ENCODE data around the gene ASB16. TPM values are rescaled to one million over a fixed set of nuclear protein-coding genes. Genes with fewer than 3 reads are reported as not detected.
"Not testable (repeated sequence)": the region's sequence is repeated elsewhere in the genome, so short reads cannot be mapped to it uniquely, and the experiment has no call there.

Gene ASB16
- total and polyA plus RNA-seq, 4 donors = 0.88 to 2.1 (median 1.4) TPM

- no peak overlapping the region for H3K27ac ChIP-seq (ENCODE audit: low read depth in 1 of 2, low read length in 2 of 2)
- intact Hi-C loops (cut with DNase I) = no loop called here
These were observed 23.8 kb upstream of the ASB16 start for GRCh38 chr17:44146375-44147346.

GRCh38 chr17:44147812-44148211 is 22.7 kb upstream of the ASB16 start:
- H3K9me3 ChIP-seq (ENCODE audit: control insufficient read depth, low read length) = no peaks in the 10 kb centered on the region
- ATAC-seq (ENCODE audit: low FRiP score) (no peak), DNase-seq (no peak)
- H3K36me3 ChIP-seq (ENCODE audit: control insufficient read depth in 1 of 2, insufficient read depth in 2 of 2, low read length in 1 of 2) = no peaks in the 10 kb centered on the region
- H3K4me3 ChIP-seq (ENCODE audit: low read length in 2 of 2) = no peak overlapping the region
- 61 to 71% methylated on average over 4 of the region's 4 CpGs for WGBS, 2 donors
- intact Hi-C loops (cut with DNase I) = no loop called here
- H3K27me3 ChIP-seq (ENCODE audit: control insufficient read depth in 1 of 2, insufficient read depth in 2 of 2, low read length in 1 of 2) = no peaks in the 10 kb centered on the region
- H3K27ac ChIP-seq (ENCODE audit: low read depth in 1 of 2, low read length in 2 of 2) = no peak overlapping the region
- no peaks in the 10 kb centered on the region for H3K4me1 ChIP-seq (ENCODE audit: control insufficient read depth in 1 of 2, insufficient read depth in 2 of 2, low read length in 2 of 2)

More at GRCh38 chr17:44146375-44147346, 23.8 kb upstream of the ASB16 start:
- 6 to 30% methylated on average over 2 of the region's 2 CpGs for WGBS, 2 donors
- no peak for ATAC-seq (ENCODE audit: low FRiP score)
- DNase-seq = no peak
- no peak overlapping the region for H3K4me3 ChIP-seq (ENCODE audit: low read length in 2 of 2)
- H3K36me3 ChIP-seq (ENCODE audit: control insufficient read depth in 1 of 2, insufficient read depth in 2 of 2, low read length in 1 of 2) = no peaks in the 10 kb centered on the region
- no peaks in the 10 kb centered on the region for H3K9me3 ChIP-seq (ENCODE audit: control insufficient read depth, low read length)
- no peaks in the 10 kb centered on the region for H3K27me3 ChIP-seq (ENCODE audit: control insufficient read depth in 1 of 2, insufficient read depth in 2 of 2, low read length in 1 of 2)
- H3K4me1 ChIP-seq (ENCODE audit: control insufficient read depth in 1 of 2, insufficient read depth in 2 of 2, low read length in 2 of 2) = no peaks in the 10 kb centered on the region

GRCh38 chr17:44149066-44149465 is 21.4 kb upstream of the ASB16 start:
- H3K27ac ChIP-seq (ENCODE audit: low read depth in 1 of 2, low read length in 2 of 2) = not testable (repeated sequence)

GRCh38 chr17:44149750-44150329 is 20.7 kb upstream of the ASB16 start:
- H3K27me3 ChIP-seq (ENCODE audit: control insufficient read depth in 1 of 2, insufficient read depth in 2 of 2, low read length in 1 of 2) = no peaks in the 10 kb centered on the region
- H3K9me3 ChIP-seq (ENCODE audit: control insufficient read depth, low read length) = no peaks in the 10 kb centered on the region
- intact Hi-C loops (cut with DNase I) = no loop called here
- DNase-seq (no peak), ATAC-seq (ENCODE audit: low FRiP score) (no peak)
- WGBS, 2 donors = 95 to 96% methylated on average over 4 of the region's 4 CpGs
- no peak overlapping the region for H3K4me3 ChIP-seq (ENCODE audit: low read length in 2 of 2)
- no peaks in the 10 kb centered on the region for H3K4me1 ChIP-seq (ENCODE audit: control insufficient read depth in 1 of 2, insufficient read depth in 2 of 2, low read length in 2 of 2)
- no peaks in the 10 kb centered on the region for H3K36me3 ChIP-seq (ENCODE audit: control insufficient read depth in 1 of 2, insufficient read depth in 2 of 2, low read length in 1 of 2)
- no peak overlapping the region for H3K27ac ChIP-seq (ENCODE audit: low read depth in 1 of 2, low read length in 2 of 2)

More at GRCh38 chr17:44149066-44149465, 21.4 kb upstream of the ASB16 start:
- H3K4me1 ChIP-seq (ENCODE audit: control insufficient read depth in 1 of 2, insufficient read depth in 2 of 2, low read length in 2 of 2); DNase-seq; intact Hi-C loops (cut with DNase I); H3K36me3 ChIP-seq (ENCODE audit: control insufficient read depth in 1 of 2, insufficient read depth in 2 of 2, low read length in 1 of 2); ATAC-seq (ENCODE audit: low FRiP score); H3K4me3 ChIP-seq (ENCODE audit: low read length in 2 of 2); H3K9me3 ChIP-seq (ENCODE audit: control insufficient read depth, low read length); H3K27me3 ChIP-seq (ENCODE audit: control insufficient read depth in 1 of 2, insufficient read depth in 2 of 2, low read length in 1 of 2): not testable (repeated sequence)
- WGBS, 2 donors = 96% methylated on average over 3 of the region's 3 CpGs

- WGBS, 2 donors = 95 to 99% methylated on average over 4 of the region's 4 CpGs
- no peak for ATAC-seq (ENCODE audit: low FRiP score)
- Histone ChIP-seq H3K27ac (ENCODE audit: low read depth in 1 of 2, low read length in 2 of 2) (no peak overlapping the region), H3K36me3 (ENCODE audit: control insufficient read depth in 1 of 2, insufficient read depth in 2 of 2, low read length in 1 of 2) (no peaks in the 10 kb centered on the region), H3K27me3 (ENCODE audit: control insufficient read depth in 1 of 2, insufficient read depth in 2 of 2, low read length in 1 of 2) (no peaks in the 10 kb centered on the region), H3K4me1 (ENCODE audit: control insufficient read depth in 1 of 2, insufficient read depth in 2 of 2, low read length in 2 of 2) (no peaks in the 10 kb centered on the region), H3K4me3 (ENCODE audit: low read length in 2 of 2) (no peak overlapping the region), H3K9me3 (ENCODE audit: control insufficient read depth, low read length) (no peaks in the 10 kb centered on the region)
- DNase-seq = no peak
- intact Hi-C loops (cut with DNase I) = no loop called here
These were observed 17.6 kb upstream of the ASB16 start for GRCh38 chr17:44152875-44153274.

- 72 to 89% methylated on average over 2 of the region's 2 CpGs for WGBS, 2 donors
- Histone ChIP-seq H3K4me1 (ENCODE audit: control insufficient read depth in 1 of 2, insufficient read depth in 2 of 2, low read length in 2 of 2) (no peaks in the 10 kb centered on the region), H3K27me3 (ENCODE audit: control insufficient read depth in 1 of 2, insufficient read depth in 2 of 2, low read length in 1 of 2) (no peaks in the 10 kb centered on the region), H3K36me3 (ENCODE audit: control insufficient read depth in 1 of 2, insufficient read depth in 2 of 2, low read length in 1 of 2) (no peaks in the 10 kb centered on the region), H3K4me3 (ENCODE audit: low read length in 2 of 2) (no peak overlapping the region), H3K9me3 (ENCODE audit: control insufficient read depth, low read length) (no peaks in the 10 kb centered on the region), H3K27ac (ENCODE audit: low read depth in 1 of 2, low read length in 2 of 2) (no peak overlapping the region)
- intact Hi-C loops (cut with DNase I) = no loop called here
- ATAC-seq (ENCODE audit: low FRiP score) (peak; percentile 22), DNase-seq (no peak)
These were observed 15.0 kb upstream of the ASB16 start for GRCh38 chr17:44155488-44155887.

GRCh38 chr17:44159519-44160210 is 10.8 kb upstream of the ASB16 start:
- Histone ChIP-seq H3K27me3 (ENCODE audit: control insufficient read depth in 1 of 2, insufficient read depth in 2 of 2, low read length in 1 of 2) (no peaks in the 10 kb centered on the region), H3K27ac (ENCODE audit: low read depth in 1 of 2, low read length in 2 of 2) (no peak overlapping the region)
- intact Hi-C loops (cut with DNase I) = no loop called here

GRCh38 chr17:44164476-44164875 is 6.0 kb upstream of the ASB16 start:
- DNase-seq = no peak
- no peaks in the 10 kb centered on the region for H3K4me1 ChIP-seq (ENCODE audit: control insufficient read depth in 1 of 2, insufficient read depth in 2 of 2, low read length in 2 of 2)
- no peak for ATAC-seq (ENCODE audit: low FRiP score)
- no peak overlapping the region for H3K4me3 ChIP-seq (ENCODE audit: low read length in 2 of 2)
- H3K27me3 ChIP-seq (ENCODE audit: control insufficient read depth in 1 of 2, insufficient read depth in 2 of 2, low read length in 1 of 2) = no peaks in the 10 kb centered on the region
- no peak overlapping the region for H3K27ac ChIP-seq (ENCODE audit: low read depth in 1 of 2, low read length in 2 of 2)
- H3K36me3 ChIP-seq (ENCODE audit: control insufficient read depth in 1 of 2, insufficient read depth in 2 of 2, low read length in 1 of 2) = no peaks in the 10 kb centered on the region
- H3K9me3 ChIP-seq (ENCODE audit: control insufficient read depth, low read length) = no peaks in the 10 kb centered on the region
- intact Hi-C loops (cut with DNase I) = no loop called here
- WGBS, 2 donors = 94% methylated on average over 1 of the region's 1 CpG

More at GRCh38 chr17:44159519-44160210, 10.8 kb upstream of the ASB16 start:
- 91 to 92% methylated on average over 15 of the region's 15 CpGs for WGBS, 2 donors
- H3K9me3 ChIP-seq (ENCODE audit: control insufficient read depth, low read length) = no peaks in the 10 kb centered on the region
- H3K4me1 ChIP-seq (ENCODE audit: control insufficient read depth in 1 of 2, insufficient read depth in 2 of 2, low read length in 2 of 2) = no peaks in the 10 kb centered on the region
- no peak for DNase-seq
- no peak overlapping the region for H3K4me3 ChIP-seq (ENCODE audit: low read length in 2 of 2)
- H3K36me3 ChIP-seq (ENCODE audit: control insufficient read depth in 1 of 2, insufficient read depth in 2 of 2, low read length in 1 of 2) = no peaks in the 10 kb centered on the region
- no peak for ATAC-seq (ENCODE audit: low FRiP score)

Measured in aorta (tissue), 5 donors.